Fibroblast of lung (primary cell): Measurements from ENCODE around the gene SCAF4. TPM values are rescaled to one million over a fixed set of nuclear protein-coding genes. Genes with fewer than 3 reads are reported as not detected.

Experiments
- DNase-seq, 2 donors: peaks; one replicate each; pipeline versions ENCODE4 v3.0.0 to v3.0.0-alpha.2; 2010; ENCODE audit warnings: low read depth in 2 of 2
- H2AFZ ChIP-seq: 2 replicates; pipeline ENCODE4 v1.5.1; 2012; ENCODE audit warnings: low read length, control low read depth, inconsistent platforms
- H3K27ac ChIP-seq: 2 replicates; pipeline ENCODE4 v1.5.1; 2011; ENCODE audit warnings: low read length, control low read depth; ENCODE audit not compliant: insufficient read depth
- H3K27me3 ChIP-seq: 2 replicates; pipeline ENCODE4 v1.5.1; 2011; ENCODE audit warnings: mild to moderate bottlenecking, low read length; ENCODE audit not compliant: control insufficient read depth, insufficient read depth
- H3K36me3 ChIP-seq: 2 replicates; pipeline ENCODE4 v1.5.1; 2011; ENCODE audit warnings: low read length; ENCODE audit not compliant: control insufficient read depth, insufficient read depth
- H3K4me1 ChIP-seq: 2 replicates; pipeline ENCODE4 v1.5.1; 2011; ENCODE audit warnings: low read length; ENCODE audit not compliant: control insufficient read depth, insufficient read depth; ENCODE audit errors: extremely low read depth
- H3K4me2 ChIP-seq: 2 replicates; pipeline ENCODE4 v1.5.1; 2011; ENCODE audit warnings: low read length, control low read depth; ENCODE audit not compliant: insufficient read depth; ENCODE audit errors: extremely low read depth
- H3K4me3 ChIP-seq, 4 experiments: fragments of 200-600 bp in 1 of 4; sonication (generic) in 1 of 4; replicated peaks in 1 of 4; 2 replicates each; pipeline ENCODE4 v1.5.1; 2011 to 2016; ENCODE audit warnings: low read length in 4 of 4, low read depth in 3 of 4, mild to moderate bottlenecking in 3 of 4, control low read depth in 2 of 4, inconsistent platforms in 1 of 4, mixed read lengths in 1 of 4; ENCODE audit not compliant: insufficient read depth in 1 of 4; ENCODE audit errors: control extremely low read depth in 1 of 4
- H3K79me2 ChIP-seq: 2 replicates; pipeline ENCODE4 v1.5.1; 2012; ENCODE audit warnings: mild to moderate bottlenecking, low read length, inconsistent platforms; ENCODE audit not compliant: control insufficient read depth, insufficient read depth
- H3K9ac ChIP-seq: 2 replicates; pipeline ENCODE4 v1.5.1; 2011; ENCODE audit warnings: mild to moderate bottlenecking, low read length, control low read depth; ENCODE audit not compliant: insufficient read depth
- H3K9me3 ChIP-seq: 2 replicates; pipeline ENCODE4 v1.5.1; 2012; ENCODE audit warnings: low read depth, low read length; ENCODE audit not compliant: control insufficient read depth, insufficient read depth
- H4K20me1 ChIP-seq: 2 replicates; pipeline ENCODE4 v1.5.1; 2011; ENCODE audit warnings: low read length; ENCODE audit not compliant: control insufficient read depth, insufficient read depth; ENCODE audit errors: extremely low read depth
- CTCF ChIP-seq, 2 donors: IDR thresholded peaks in 1 of 2; conservative IDR thresholded peaks in 1 of 2; 1 replicate in 1 of 2; 2 replicates in 1 of 2; pipeline ENCODE4 v1.5.1; 2011 to 2012; ENCODE audit warnings: low read length in 2 of 2, control low read depth in 1 of 2, inconsistent platforms in 1 of 2, low read depth in 1 of 2, mild to moderate bottlenecking in 1 of 2
- EZH2 ChIP-seq: IDR thresholded peaks from 2 replicates; pipeline ENCODE4 v1.5.1; 2012; ENCODE audit warnings: low read length, control low read depth, mild to moderate bottlenecking; ENCODE audit errors: missing control alignments
- polyA plus RNA-seq, 2 donors: library from polyadenylated mRNA; depleted of rRNA in 1 of 2; stranded (reverse) in 1 of 2; unstranded in 1 of 2; fragments of >200 nt; gene quantifications; 2 replicates each; pipeline ENCODE4 v1.2.1, GENCODE V29; 2011 to 2012; ENCODE audit warnings: missing spikeins in 1 of 2
- total RNA-seq: library from RNA; depleted of rRNA; stranded (reverse); fragments of >200 nt; gene quantifications from 2 replicates; pipeline ENCODE4 v1.2.1, GENCODE V29; 2014

Gene SCAF4
- total and polyA plus RNA-seq, 2 donors (not counting 1 experiment from before 2014, with no cell fraction given) = 5.6 to 7.5 TPM

- Histone ChIP-seq H3K79me2 (no peaks in the 10 kb centered on the region), H3K36me3 (no peaks in the 10 kb centered on the region), H3K4me3 (no peak overlapping the region), H3K27ac (no peak overlapping the region), H3K9me3 (no peaks in the 10 kb centered on the region), H3K4me2 (no peak overlapping the region), H3K27me3 (no peaks in the 10 kb centered on the region), H3K4me1 (no peaks in the 10 kb centered on the region), H4K20me1 (no peaks in the 10 kb centered on the region), H3K9ac (no peak overlapping the region), H2AFZ (no peak overlapping the region)
- no peak for TF ChIP-seq EZH2
- TF ChIP-seq CTCF (conservative IDR thresholded peaks at IDR 0.05 in 1 of 2, IDR thresholded peaks at IDR 0.05 in 1 of 2; ENCODE audit: low read depth in 1 of 2, low read length in 2 of 2) = no peak
- DNase-seq = peak in 1 of 2 donors; percentile 43
These were observed 18.9 kb upstream of the SCAF4 start for GRCh38 chr21:31750843-31751242.

- no peak for TF ChIP-seq CTCF (conservative IDR thresholded peaks at IDR 0.05 in 1 of 2, IDR thresholded peaks at IDR 0.05 in 1 of 2; ENCODE audit: low read depth in 1 of 2, low read length in 2 of 2)
- no peak for TF ChIP-seq EZH2
- Histone ChIP-seq H3K4me2 (no peak overlapping the region), H4K20me1 (no peaks in the 10 kb centered on the region), H3K36me3 (no peaks in the 10 kb centered on the region), H3K79me2 (no peaks in the 10 kb centered on the region), H3K9me3 (no peaks in the 10 kb centered on the region), H3K27me3 (no peaks in the 10 kb centered on the region), H3K4me3 (no peak overlapping the region), H2AFZ (no peak overlapping the region), H3K27ac (no peak overlapping the region), H3K4me1 (no peaks in the 10 kb centered on the region), H3K9ac (no peak overlapping the region)
- DNase-seq = no peak
These were observed 12.4 kb upstream of the SCAF4 start for GRCh38 chr21:31744182-31744800.

GRCh38 chr21:31743712-31744111 lies 11.8 kb upstream of the SCAF4 start:
- H3K27ac ChIP-seq = no peak overlapping the region
- no peaks in the 10 kb centered on the region for H4K20me1 ChIP-seq
- no peak overlapping the region for H2AFZ ChIP-seq
- H3K4me2 ChIP-seq = no peak overlapping the region
- H3K36me3 ChIP-seq = no peaks in the 10 kb centered on the region
- H3K4me3 ChIP-seq = no peak overlapping the region
- no peaks in the 10 kb centered on the region for H3K9me3 ChIP-seq
- no peaks in the 10 kb centered on the region for H3K27me3 ChIP-seq
- no peak overlapping the region for H3K9ac ChIP-seq
- no peak for TF ChIP-seq CTCF (conservative IDR thresholded peaks at IDR 0.05 in 1 of 2, IDR thresholded peaks at IDR 0.05 in 1 of 2; ENCODE audit: low read depth in 1 of 2, low read length in 2 of 2)
- TF ChIP-seq EZH2 = no peak
- no peaks in the 10 kb centered on the region for H3K79me2 ChIP-seq
- DNase-seq = no peak
- H3K4me1 ChIP-seq = no peaks in the 10 kb centered on the region
